Astrocyte (in vitro differentiated cells and primary cell): ENCODE results near the gene LIN37. TPM values are rescaled to one million over a fixed set of nuclear protein-coding genes. Genes with fewer than 3 reads are reported as not detected.
"Not testable (repeated sequence)": the region's sequence is repeated elsewhere in the genome, so short reads cannot be mapped to it uniquely, and the experiment has no call there.

Source experiments
- DNase-seq: peaks from one replicate; pipeline ENCODE4 v3.0.0-alpha.2; 2010; ENCODE audit warnings: low read depth
- FAIRE-seq: peaks from 2 replicates; lab custom pipeline; 2011; peaks lifted over from hg19 to GRCh38; lab: Jason Lieb, UNC
- H2AFZ ChIP-seq: 2 replicates; pipeline ENCODE4 v1.6.0; 2012; ENCODE audit warnings: low read depth, low read length, inconsistent platforms
- H3K27ac ChIP-seq: 2 replicates; pipeline ENCODE4 v1.5.1; 2011; ENCODE audit warnings: low read depth, low read length, inconsistent platforms
- H3K27me3 ChIP-seq: 2 replicates; pipeline ENCODE4 v1.6.0; 2011; ENCODE audit warnings: low read length, inconsistent platforms; ENCODE audit not compliant: insufficient read depth
- H3K36me3 ChIP-seq: 2 replicates; pipeline ENCODE4 v1.5.1; 2011; ENCODE audit warnings: low read length, inconsistent platforms; ENCODE audit not compliant: insufficient read depth
- H3K4me1 ChIP-seq: 2 replicates; pipeline ENCODE4 v1.5.1; 2011; ENCODE audit warnings: low read length, inconsistent platforms; ENCODE audit not compliant: insufficient read depth
- H3K4me2 ChIP-seq: 2 replicates; pipeline ENCODE4 v1.6.0; 2012; ENCODE audit warnings: low read length, inconsistent platforms
- H3K4me3 ChIP-seq: 2 replicates; pipeline ENCODE4 v1.5.1; 2011; ENCODE audit warnings: low read depth, mild to moderate bottlenecking, low read length, inconsistent platforms; ENCODE audit not compliant: insufficient read depth
- H3K79me2 ChIP-seq: 2 replicates; pipeline ENCODE4 v1.6.0; 2012; ENCODE audit warnings: mild to moderate bottlenecking, low read length, inconsistent platforms; ENCODE audit not compliant: insufficient read depth
- H3K9ac ChIP-seq: 2 replicates; pipeline ENCODE4 v1.6.0; 2012; ENCODE audit warnings: mild to moderate bottlenecking, low read length, inconsistent platforms
- H3K9me3 ChIP-seq: 2 replicates; pipeline ENCODE4 v1.5.1; 2012; ENCODE audit warnings: low read depth, mild to moderate bottlenecking, low read length, inconsistent platforms; ENCODE audit not compliant: insufficient read depth
- H4K20me1 ChIP-seq: 2 replicates; pipeline ENCODE4 v1.6.0; 2012; ENCODE audit warnings: low read length, inconsistent platforms; ENCODE audit not compliant: insufficient read depth
- H3K27ac Mint-ChIP-seq: one replicate; pipeline ENCODE4 v1.8.0; 2021; ENCODE audit warnings: mild to moderate bottlenecking, mixed read lengths; ENCODE audit not compliant: unreplicated experiment
- H3K27me3 Mint-ChIP-seq: one replicate; pipeline ENCODE4 v1.8.0; 2021; ENCODE audit warnings: low read depth, mixed read lengths; ENCODE audit not compliant: unreplicated experiment
- H3K36me3 Mint-ChIP-seq: one replicate; pipeline ENCODE4 v1.8.0; 2021; ENCODE audit warnings: low read depth, mixed read lengths; ENCODE audit not compliant: unreplicated experiment
- H3K4me1 Mint-ChIP-seq: one replicate; pipeline ENCODE4 v1.8.0; 2021; ENCODE audit warnings: low read depth, mixed read lengths; ENCODE audit not compliant: unreplicated experiment
- H3K4me3 Mint-ChIP-seq: one replicate; pipeline ENCODE4 v1.8.0; 2021; ENCODE audit warnings: mild to moderate bottlenecking, moderate library complexity, mixed read lengths; ENCODE audit not compliant: unreplicated experiment
- H3K9me3 Mint-ChIP-seq: one replicate; pipeline ENCODE4 v1.8.0; 2021; ENCODE audit warnings: mild to moderate bottlenecking, mixed read lengths; ENCODE audit not compliant: unreplicated experiment
- EZH2 ChIP-seq: IDR thresholded peaks from 2 replicates; pipeline ENCODE4 v1.6.1; 2012; ENCODE audit warnings: mild to moderate bottlenecking, low read length, inconsistent platforms; ENCODE audit not compliant: insufficient read depth
- total RNA-seq: library from RNA; stranded (reverse); gene quantifications from 2 replicates; pipeline ENCODE4 v1.2.1, GENCODE V29; 2021
- TF ChIP-seq, protein P1 (sequence below): IDR thresholded peaks from 2 replicates; pipeline ENCODE4 v1.5.1; 2011; ENCODE audit warnings: low read depth, mild to moderate bottlenecking, inconsistent platforms, low read length, moderate library complexity; ENCODE audit not compliant: insufficient read depth

LIN37 gene
- total RNA-seq, 1 donor from 2014 or later = 15.6 TPM

DNA sequence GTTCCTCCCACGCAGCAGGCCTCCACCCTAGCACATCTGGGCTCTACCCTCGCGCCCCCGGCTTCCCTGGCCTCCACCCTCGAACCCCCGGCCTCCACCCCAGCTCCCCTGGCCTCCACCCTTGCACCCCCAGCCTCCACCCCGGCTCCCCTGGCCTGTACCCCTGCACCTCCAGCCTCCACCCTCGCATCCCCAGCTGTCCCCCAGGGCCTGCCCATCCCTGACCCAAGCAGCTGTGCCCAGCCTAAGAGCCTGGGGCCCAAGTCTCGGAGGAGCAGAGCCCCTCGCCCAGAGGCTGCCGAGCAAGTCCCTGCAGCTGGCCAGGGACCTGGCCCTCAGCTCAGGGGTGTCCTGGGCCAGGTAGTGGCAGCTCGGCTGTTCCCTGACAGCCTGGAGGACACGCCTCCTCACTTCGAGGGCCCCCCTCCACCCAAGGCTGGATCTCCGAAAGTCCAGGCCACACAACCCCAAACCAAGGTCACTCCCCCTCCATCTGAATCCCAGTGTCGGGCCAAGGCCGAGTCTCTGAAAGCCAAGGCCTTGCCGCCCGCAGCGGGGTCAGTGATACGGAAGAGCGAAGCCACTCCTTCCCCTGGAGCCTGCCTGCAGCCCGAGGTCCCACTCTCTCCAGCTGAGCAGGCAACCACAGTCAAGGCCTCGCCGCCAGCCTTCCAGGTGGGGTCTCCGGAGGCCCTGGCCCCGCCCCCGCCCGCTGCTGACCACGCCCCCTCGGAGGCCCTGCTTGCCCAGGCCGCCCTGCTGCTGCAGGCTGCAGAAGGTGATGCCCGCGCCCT, 19.1 kb downstream of the LIN37 start:
- Histone ChIP-seq H3K27ac (no peak overlapping the region), H3K9ac (no peak overlapping the region), H3K9me3 (no peaks in the 10 kb centered on the region), H3K79me2 (no peaks in the 10 kb centered on the region), H3K4me2 (no peak overlapping the region), H3K36me3 (peaks cover 4% of the 10 kb centered on the region), H4K20me1 (no peaks in the 10 kb centered on the region), H3K4me1 (no peaks in the 10 kb centered on the region), H3K27me3 (no peaks in the 10 kb centered on the region), H3K4me3 (no peak overlapping the region), H2AFZ (no peak overlapping the region)
- Mint-ChIP-seq H3K27ac (no peak overlapping the region), H3K27me3 (no peaks in the 10 kb centered on the region), H3K4me1 (no peaks in the 10 kb centered on the region), H3K36me3 (peaks cover 8% of the 10 kb centered on the region), H3K9me3 (no peaks in the 10 kb centered on the region), H3K4me3 (no peak overlapping the region)
- no peak for TF ChIP-seq EZH2
- TF ChIP-seq, protein P1, sequence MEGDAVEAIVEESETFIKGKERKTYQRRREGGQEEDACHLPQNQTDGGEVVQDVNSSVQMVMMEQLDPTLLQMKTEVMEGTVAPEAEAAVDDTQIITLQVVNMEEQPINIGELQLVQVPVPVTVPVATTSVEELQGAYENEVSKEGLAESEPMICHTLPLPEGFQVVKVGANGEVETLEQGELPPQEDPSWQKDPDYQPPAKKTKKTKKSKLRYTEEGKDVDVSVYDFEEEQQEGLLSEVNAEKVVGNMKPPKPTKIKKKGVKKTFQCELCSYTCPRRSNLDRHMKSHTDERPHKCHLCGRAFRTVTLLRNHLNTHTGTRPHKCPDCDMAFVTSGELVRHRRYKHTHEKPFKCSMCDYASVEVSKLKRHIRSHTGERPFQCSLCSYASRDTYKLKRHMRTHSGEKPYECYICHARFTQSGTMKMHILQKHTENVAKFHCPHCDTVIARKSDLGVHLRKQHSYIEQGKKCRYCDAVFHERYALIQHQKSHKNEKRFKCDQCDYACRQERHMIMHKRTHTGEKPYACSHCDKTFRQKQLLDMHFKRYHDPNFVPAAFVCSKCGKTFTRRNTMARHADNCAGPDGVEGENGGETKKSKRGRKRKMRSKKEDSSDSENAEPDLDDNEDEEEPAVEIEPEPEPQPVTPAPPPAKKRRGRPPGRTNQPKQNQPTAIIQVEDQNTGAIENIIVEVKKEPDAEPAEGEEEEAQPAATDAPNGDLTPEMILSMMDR = no peak
- no peak for DNase-seq
- FAIRE-seq = no peak

DNA sequence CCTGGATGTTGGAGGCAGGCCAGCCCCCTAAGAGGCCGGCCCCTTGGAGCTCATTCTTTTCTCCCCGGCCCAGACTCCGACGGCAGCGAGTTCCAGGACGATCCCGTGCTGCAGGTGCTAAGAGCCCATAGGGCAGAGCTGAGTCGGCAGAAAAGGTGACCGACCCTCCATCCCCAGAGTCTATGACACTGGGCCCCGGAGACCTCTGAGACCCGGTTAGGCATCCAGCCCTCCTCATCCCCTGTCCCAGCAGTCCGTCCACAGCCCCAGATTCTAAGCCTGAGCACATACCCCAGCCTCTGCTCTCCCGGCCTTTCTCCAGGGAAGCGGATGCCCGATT, 19.7 kb downstream of the LIN37 start:
- FAIRE-seq = no peak
- Histone ChIP-seq H3K4me2 (no peak overlapping the region), H3K4me3 (no peak overlapping the region), H3K4me1 (no peaks in the 10 kb centered on the region), H3K27me3 (no peaks in the 10 kb centered on the region), H3K9ac (no peak overlapping the region), H2AFZ (no peak overlapping the region), H3K79me2 (no peaks in the 10 kb centered on the region), H4K20me1 (no peaks in the 10 kb centered on the region), H3K9me3 (no peaks in the 10 kb centered on the region), H3K36me3 (peaks cover 4% of the 10 kb centered on the region), H3K27ac (no peak overlapping the region)
- peaks cover 8% of the 10 kb centered on the region for H3K36me3 Mint-ChIP-seq
- no peak overlapping the region for H3K27ac Mint-ChIP-seq
- H3K4me3 Mint-ChIP-seq = no peak overlapping the region
- no peak for DNase-seq
- TF ChIP-seq, protein P1 = no peak
- H3K9me3 Mint-ChIP-seq = no peaks in the 10 kb centered on the region
- no peaks in the 10 kb centered on the region for H3K27me3 Mint-ChIP-seq
- no peaks in the 10 kb centered on the region for H3K4me1 Mint-ChIP-seq

DNA sequence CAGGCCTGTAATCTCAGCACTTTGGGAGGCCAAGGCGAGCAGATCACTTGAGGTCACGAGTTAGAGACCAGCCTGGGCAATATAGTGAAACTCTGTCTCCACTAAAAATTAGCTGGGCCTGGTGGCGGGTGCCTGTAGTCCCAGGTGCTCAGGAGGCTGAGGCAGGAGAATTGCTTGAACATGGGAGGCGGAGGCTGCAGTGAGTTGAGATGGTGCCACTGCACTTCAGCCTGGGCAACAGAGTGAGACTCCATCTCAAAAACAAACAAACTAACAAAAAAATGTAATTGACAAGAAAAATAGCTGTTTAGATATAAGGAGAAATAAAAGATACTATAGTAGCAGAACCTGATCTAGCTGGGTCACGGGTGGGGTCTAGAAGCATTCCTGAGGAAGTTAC, 24.0 kb downstream of the LIN37 start:
- not testable (repeated sequence) for H3K9ac ChIP-seq, H2AFZ ChIP-seq, H3K27ac Mint-ChIP-seq, H3K79me2 ChIP-seq, H3K36me3 ChIP-seq, H3K4me3 Mint-ChIP-seq, H3K9me3 ChIP-seq, H3K9me3 Mint-ChIP-seq, H3K36me3 Mint-ChIP-seq, FAIRE-seq, H3K27me3 ChIP-seq, H3K4me3 ChIP-seq, DNase-seq, H3K4me2 ChIP-seq, H3K27ac ChIP-seq, H3K4me1 Mint-ChIP-seq, H4K20me1 ChIP-seq
- peaks cover 15% of the 10 kb centered on the region for H3K27me3 Mint-ChIP-seq
- H3K4me1 ChIP-seq = peaks cover 13% of the 10 kb centered on the region
